K562 (cell line): ENCODE measurements around the gene WWC2. TPM values are rescaled to one million over a fixed set of nuclear protein-coding genes. Genes with fewer than 3 reads are reported as not detected.

Experiments
- DMBX1 ChIP-seq: fragments of 250-450 bp; sonication (Bioruptor Pico); IDR thresholded peaks from 2 replicates; pipeline ENCODE4 v1.8.0; 2022; ENCODE audit warnings: inconsistent platforms, mild to moderate bottlenecking, moderate library complexity, borderline replicate concordance
- ELF1 ChIP-seq: fragments of 200-800 bp; sonication (Bioruptor generic); IDR thresholded peaks from 2 replicates; pipeline ENCODE4 v1.6.1; 2016; ENCODE audit warnings: missing genetic modification characterization, missing compliant biosample characterization
- ETS2 ChIP-seq: IDR thresholded peaks from 2 replicates; pipeline ENCODE4 v1.6.1; 2016; ENCODE audit warnings: borderline replicate concordance, missing genetic modification characterization, mild to moderate bottlenecking, moderate library complexity, missing compliant biosample characterization; ENCODE audit not compliant: poor library complexity, severe bottlenecking
- KLF13 ChIP-seq: fragments of 450-650 bp; IDR thresholded peaks from 2 replicates; pipeline ENCODE4 v1.6.1; 2016; ENCODE audit warnings: missing genetic modification characterization, low read depth, mild to moderate bottlenecking, missing compliant biosample characterization, moderate library complexity, borderline replicate concordance
- MXD1 ChIP-seq: fragments of 250-450 bp; sonication (Bioruptor Pico); IDR thresholded peaks from 2 replicates; pipeline ENCODE4 v1.8.0; 2021; ENCODE audit warnings: borderline replicate concordance, mild to moderate bottlenecking, moderate library complexity; ENCODE audit not compliant: poor library complexity, severe bottlenecking
- NR3C1 ChIP-seq: sonication (generic); formaldehyde crosslinking; IDR thresholded peaks from 2 replicates; pipeline ENCODE4 v1.8.1; 2022; ENCODE audit warnings: missing genetic modification reagents
- SMARCA4 ChIP-seq: fragments of 450-650 bp; IDR thresholded peaks from 2 replicates; pipeline ENCODE4 v1.6.1; 2016
- ZBTB11 ChIP-seq, 3 experiments: fragments of 200-800 bp in 1 of 3; fragments of 250-450 bp in 1 of 3; fragments of 450-650 bp in 1 of 3; sonication (Bioruptor Pico) in 1 of 3; sonication (Bioruptor generic) in 1 of 3; formaldehyde crosslinking in 1 of 3; IDR thresholded peaks; 2 replicates each; pipeline versions ENCODE4 v1.6.1 to v1.8.0; 2016 to 2022; ENCODE audit warnings: mild to moderate bottlenecking in 2 of 3, missing genetic modification characterization in 2 of 3, missing compliant biosample characterization in 1 of 3, moderate library complexity in 1 of 3
- ZBTB40 ChIP-seq, 2 experiments: fragments of 450-650 bp in 1 of 2; sonication (generic) in 1 of 2; formaldehyde crosslinking in 1 of 2; IDR thresholded peaks; 2 replicates each; pipeline versions ENCODE4 v1.7.1 to v1.9.0; 2016 to 2022; ENCODE audit warnings: inconsistent platforms in 1 of 2, mild to moderate bottlenecking in 1 of 2, missing genetic modification reagents in 1 of 2
- ZNF121 ChIP-seq: sonication (generic); formaldehyde crosslinking; conservative IDR thresholded peaks from 2 replicates; pipeline ENCODE4 v1.8.0; 2022; ENCODE audit warnings: missing genetic modification reagents
- ZNF311 ChIP-seq: fragments of 250-450 bp; sonication (Bioruptor Pico); IDR thresholded peaks from 2 replicates; pipeline ENCODE4 v1.4.0; 2020; ENCODE audit warnings: mild to moderate bottlenecking, moderate library complexity
- polyA plus RNA-seq, 8 experiments: library from polyadenylated mRNA; depleted of rRNA in 4 of 8; stranded (reverse) in 5 of 8; unstranded in 3 of 8; fragments of >200 nt; fragmentation: Nextera tagmentation in 2 of 8; fragmentation: Illumina TruSeq in 1 of 8; extraction: Ambion mirVana in 2 of 8; extraction: Trizol in 1 of 8; gene quantifications; 2 replicates each; pipeline versions ENCODE4 v1.2.1 to v1.2.3, GENCODE V29; 2011 to 2014; ENCODE audit warnings: inconsistent platforms in 1 of 8, missing spikeins in 1 of 8
- total RNA-seq, 7 experiments: library from RNA; depleted of rRNA in 6 of 7; stranded (reverse); fragments of >200 nt in 6 of 7; fragmentation: Illumina TruSeq in 2 of 7; extraction: Trizol in 2 of 7; gene quantifications; 2 replicates each; pipeline versions ENCODE4 v1.2.1 to v1.2.3, GENCODE V29; 2011 to 2021; ENCODE audit warnings: low replicate concordance in 1 of 7

WWC2 gene
- total and polyA plus RNA-seq, 9 of the 15 experiments (the other 6 are each of a cell fraction or from before 2014, with no cell fraction given): 3.7 to 39.4 (median 19.6) TPM

GRCh38 chr4:183348706-183349659 is 249.9 kb downstream of the WWC2 start (continued):
- TF ChIP-seq ZBTB40 (IDR thresholded peaks at IDR 0.05): 0 out of 2 replicates have a peak, but pooled peaks have one; percentile 31
- TF ChIP-seq ZBTB40 (CRISPR knock-in tag; IDR thresholded peaks at IDR 0.05): no peak
- peak; percentile 99 for TF ChIP-seq DMBX1 (CRISPR knock-in tag)
- TF ChIP-seq ZNF121 (CRISPR knock-in tag): no peak
- peak in 2 of 3 experiments; percentile 72 to 95; a peak in 4 of 6 replicates for TF ChIP-seq ZBTB11 (CRISPR knock-in tag; IDR thresholded peaks at IDR 0.05)
- peak; percentile 67; the same call in 1 of the 2 replicates for TF ChIP-seq ELF1 (tag)
- peak; percentile 99 for TF ChIP-seq ETS2
- TF ChIP-seq NR3C1: no peak
- TF ChIP-seq SMARCA4: peak; percentile 73
- TF ChIP-seq MXD1 (CRISPR knock-in tag): peak; percentile 63
- peak; percentile 100 for TF ChIP-seq KLF13 (tag)
- TF ChIP-seq ZNF311: peak; percentile 99
